ENCODE data around the gene NAALADL1.

Gene NAALADL1

DNA sequence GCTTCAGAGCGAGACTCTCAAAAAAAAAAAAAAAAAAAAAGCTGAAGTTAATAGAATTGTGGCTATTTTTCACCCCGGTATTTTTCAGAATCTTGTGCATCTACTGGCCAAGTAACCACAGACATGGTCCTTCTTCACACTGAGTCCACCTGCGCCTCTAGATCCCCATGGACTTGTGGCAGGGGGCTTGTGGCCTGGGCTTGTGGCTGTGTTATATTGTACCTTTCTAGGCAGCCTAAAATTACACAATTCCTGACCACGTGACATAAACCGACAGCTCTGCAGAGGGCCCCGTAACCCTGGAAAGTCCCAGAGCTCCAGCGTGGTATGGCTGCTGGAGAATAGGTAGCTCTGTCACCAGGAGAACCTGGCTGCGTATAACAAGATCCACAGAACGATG lies 10.9 kb upstream of the NAALADL1 start (continued):
- TF ChIP-seq ZNF639 (tag by site-specific recombination; IDR thresholded peaks at IDR 0.05) (no peak), ZNF768 (tag by site-specific recombination; IDR thresholded peaks at IDR 0.05) (no peak), ZNF394 (tag by site-specific recombination; IDR thresholded peaks at IDR 0.05; ENCODE audit: borderline replicate concordance) (no peak), ZNF658 (tag by site-specific recombination; IDR thresholded peaks at IDR 0.05) (no peak), TCF7L2 (IDR thresholded peaks at IDR 0.05; ENCODE audit: borderline replicate concordance, low read depth, low read length) (no peak), PRDM1 (tag by site-specific recombination; IDR thresholded peaks at IDR 0.05) (no peak), ZNF777 (tag by site-specific recombination; IDR thresholded peaks at IDR 0.05; ENCODE audit: borderline replicate concordance) (no peak), ZNF114 (tag by site-specific recombination; IDR thresholded peaks at IDR 0.05) (no peak)
- TF ChIP-seq, protein P1, sequence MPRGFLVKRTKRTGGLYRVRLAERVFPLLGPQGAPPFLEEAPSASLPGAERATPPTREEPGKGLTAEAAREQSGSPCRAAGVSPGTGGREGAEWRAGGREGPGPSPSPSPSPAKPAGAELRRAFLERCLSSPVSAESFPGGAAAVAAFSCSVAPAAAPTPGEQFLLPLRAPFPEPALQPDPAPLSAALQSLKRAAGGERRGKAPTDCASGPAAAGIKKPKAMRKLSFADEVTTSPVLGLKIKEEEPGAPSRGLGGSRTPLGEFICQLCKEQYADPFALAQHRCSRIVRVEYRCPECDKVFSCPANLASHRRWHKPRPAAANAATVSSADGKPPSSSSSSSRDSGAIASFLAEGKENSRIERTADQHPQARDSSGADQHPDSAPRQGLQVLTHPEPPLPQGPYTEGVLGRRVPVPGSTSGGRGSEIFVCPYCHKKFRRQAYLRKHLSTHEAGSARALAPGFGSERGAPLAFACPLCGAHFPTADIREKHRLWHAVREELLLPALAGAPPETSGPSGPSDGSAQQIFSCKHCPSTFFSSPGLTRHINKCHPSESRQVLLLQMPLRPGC (tag by site-specific recombination; IDR thresholded peaks at IDR 0.05), result no peak
- TF ChIP-seq, protein P2, sequence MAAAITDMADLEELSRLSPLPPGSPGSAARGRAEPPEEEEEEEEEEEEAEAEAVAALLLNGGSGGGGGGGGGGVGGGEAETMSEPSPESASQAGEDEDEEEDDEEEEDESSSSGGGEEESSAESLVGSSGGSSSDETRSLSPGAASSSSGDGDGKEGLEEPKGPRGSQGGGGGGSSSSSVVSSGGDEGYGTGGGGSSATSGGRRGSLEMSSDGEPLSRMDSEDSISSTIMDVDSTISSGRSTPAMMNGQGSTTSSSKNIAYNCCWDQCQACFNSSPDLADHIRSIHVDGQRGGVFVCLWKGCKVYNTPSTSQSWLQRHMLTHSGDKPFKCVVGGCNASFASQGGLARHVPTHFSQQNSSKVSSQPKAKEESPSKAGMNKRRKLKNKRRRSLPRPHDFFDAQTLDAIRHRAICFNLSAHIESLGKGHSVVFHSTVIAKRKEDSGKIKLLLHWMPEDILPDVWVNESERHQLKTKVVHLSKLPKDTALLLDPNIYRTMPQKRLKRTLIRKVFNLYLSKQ (tag by site-specific recombination; IDR thresholded peaks at IDR 0.05; ENCODE audit: borderline replicate concordance), result no peak

DNA sequence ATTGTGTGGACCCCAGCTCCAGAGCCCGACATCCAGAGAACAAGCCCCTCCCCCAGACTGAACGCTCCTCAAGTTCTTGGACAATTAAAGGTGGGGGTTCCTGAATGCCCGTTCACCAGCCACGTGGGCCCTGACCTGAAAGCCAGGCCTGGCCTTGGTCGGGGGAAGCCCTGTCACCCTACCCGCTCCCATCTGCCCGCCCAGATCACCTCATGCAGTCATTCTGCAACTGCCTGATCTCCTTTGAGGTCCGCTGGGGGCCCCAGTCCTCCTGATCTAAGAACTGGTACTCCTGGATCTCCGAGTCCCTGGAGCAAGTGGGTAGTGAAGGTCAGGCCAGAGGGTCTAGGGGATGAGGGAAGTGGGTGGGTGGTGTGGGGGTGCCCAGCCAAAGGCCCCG lies 9.1 kb upstream of the NAALADL1 start:
- TF ChIP-seq ZNF837 (tag by site-specific recombination; IDR thresholded peaks at IDR 0.05) (no peak), ZNF350 (tag by site-specific recombination; IDR thresholded peaks at IDR 0.05) (no peak), ZNF510 (tag by site-specific recombination; IDR thresholded peaks at IDR 0.05; ENCODE audit: insufficient replicate concordance) (no peak), ZBTB20 (tag by site-specific recombination; IDR thresholded peaks at IDR 0.05) (no peak), ZNF169 (tag by site-specific recombination; IDR thresholded peaks at IDR 0.05) (no peak), ZNF530 (tag by site-specific recombination; IDR thresholded peaks at IDR 0.05; ENCODE audit: low read depth) (no peak), ZNF155 (tag by site-specific recombination; IDR thresholded peaks at IDR 0.05) (no peak), ZNF768 (tag by site-specific recombination; IDR thresholded peaks at IDR 0.05) (no peak), ZNF404 (tag by site-specific recombination; IDR thresholded peaks at IDR 0.05) (no peak), ZSCAN23 (tag by site-specific recombination; IDR thresholded peaks at IDR 0.05) (no peak), ZNF596 (tag by site-specific recombination; IDR thresholded peaks at IDR 0.05) (no peak)
- TF ChIP-seq, protein P3, sequence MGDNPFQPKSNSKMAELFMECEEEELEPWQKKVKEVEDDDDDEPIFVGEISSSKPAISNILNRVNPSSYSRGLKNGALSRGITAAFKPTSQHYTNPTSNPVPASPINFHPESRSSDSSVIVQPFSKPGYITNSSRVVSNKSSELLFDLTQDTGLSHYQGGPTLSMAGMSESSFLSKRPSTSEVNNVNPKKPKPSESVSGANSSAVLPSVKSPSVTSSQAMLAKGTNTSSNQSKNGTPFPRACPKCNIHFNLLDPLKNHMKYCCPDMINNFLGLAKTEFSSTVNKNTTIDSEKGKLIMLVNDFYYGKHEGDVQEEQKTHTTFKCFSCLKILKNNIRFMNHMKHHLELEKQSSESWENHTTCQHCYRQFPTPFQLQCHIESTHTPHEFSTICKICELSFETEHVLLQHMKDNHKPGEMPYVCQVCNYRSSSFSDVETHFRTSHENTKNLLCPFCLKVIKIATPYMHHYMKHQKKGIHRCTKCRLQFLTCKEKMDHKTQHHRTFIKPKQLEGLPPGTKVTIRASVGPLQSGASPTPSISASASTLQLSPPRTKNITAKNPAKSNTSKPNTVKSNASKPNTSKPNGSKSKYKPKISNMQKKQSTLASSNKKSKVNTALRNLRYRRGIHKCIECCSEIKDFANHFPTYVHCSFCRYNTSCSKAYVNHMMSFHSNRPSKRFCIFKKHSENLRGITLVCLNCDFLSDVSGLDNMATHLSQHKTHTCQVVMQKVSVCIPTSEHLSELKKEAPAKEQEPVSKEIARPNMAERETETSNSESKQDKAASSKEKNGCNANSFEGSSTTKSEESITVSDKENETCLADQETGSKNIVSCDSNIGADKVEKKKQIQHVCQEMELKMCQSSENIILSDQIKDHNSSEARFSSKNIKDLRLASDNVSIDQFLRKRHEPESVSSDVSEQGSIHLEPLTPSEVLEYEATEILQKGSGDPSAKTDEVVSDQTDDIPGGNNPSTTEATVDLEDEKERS (tag by site-specific recombination; IDR thresholded peaks at IDR 0.05), result no peak
- TF ChIP-seq, protein P2 (tag by site-specific recombination; IDR thresholded peaks at IDR 0.05; ENCODE audit: borderline replicate concordance), result no peak
- H3K9me3 ChIP-seq (ENCODE audit: control insufficient read depth, insufficient read depth, low read depth, low read length), result no peaks in the 10 kb centered on the region
- no peaks in the 10 kb centered on the region for H3K4me1 ChIP-seq (ENCODE audit: control insufficient read depth, insufficient read depth, low read length)
- no peak overlapping the region for H3K4me3 ChIP-seq (ENCODE audit: low read depth, low read length)
- H3K27ac ChIP-seq (ENCODE audit: extremely low read depth, low read depth, low read length), result no peak overlapping the region
- ChIA-PET POLR2A (interaction anchor here (1.8 kb wide), 1 partner anchor 9 kb away, joined by 5 read pairs; no protein-coding TSS in a partner anchor), CTCF (no interaction called here)
- no peaks in the 10 kb centered on the region for H3K36me3 ChIP-seq (ENCODE audit: control insufficient read depth in 2 of 2, insufficient read depth in 1 of 2, low read length in 2 of 2)

Data from HEK293 (cell line).